Bone marrow (tissue), 2 donors: ENCODE data around the gene TTC7B.
A peak's percentile ranks its signal among the peaks of the same experiment; 100 is the strongest.
"Not testable (repeated sequence)": the region's sequence is repeated elsewhere in the genome, so short reads cannot be mapped to it uniquely, and the experiment has no call there.

Experiments
- DNase-seq, 2 donors: peaks; one replicate each; lab custom pipeline; 2025; lab: John Stamatoyannopoulos, UW

Gene TTC7B

DNA sequence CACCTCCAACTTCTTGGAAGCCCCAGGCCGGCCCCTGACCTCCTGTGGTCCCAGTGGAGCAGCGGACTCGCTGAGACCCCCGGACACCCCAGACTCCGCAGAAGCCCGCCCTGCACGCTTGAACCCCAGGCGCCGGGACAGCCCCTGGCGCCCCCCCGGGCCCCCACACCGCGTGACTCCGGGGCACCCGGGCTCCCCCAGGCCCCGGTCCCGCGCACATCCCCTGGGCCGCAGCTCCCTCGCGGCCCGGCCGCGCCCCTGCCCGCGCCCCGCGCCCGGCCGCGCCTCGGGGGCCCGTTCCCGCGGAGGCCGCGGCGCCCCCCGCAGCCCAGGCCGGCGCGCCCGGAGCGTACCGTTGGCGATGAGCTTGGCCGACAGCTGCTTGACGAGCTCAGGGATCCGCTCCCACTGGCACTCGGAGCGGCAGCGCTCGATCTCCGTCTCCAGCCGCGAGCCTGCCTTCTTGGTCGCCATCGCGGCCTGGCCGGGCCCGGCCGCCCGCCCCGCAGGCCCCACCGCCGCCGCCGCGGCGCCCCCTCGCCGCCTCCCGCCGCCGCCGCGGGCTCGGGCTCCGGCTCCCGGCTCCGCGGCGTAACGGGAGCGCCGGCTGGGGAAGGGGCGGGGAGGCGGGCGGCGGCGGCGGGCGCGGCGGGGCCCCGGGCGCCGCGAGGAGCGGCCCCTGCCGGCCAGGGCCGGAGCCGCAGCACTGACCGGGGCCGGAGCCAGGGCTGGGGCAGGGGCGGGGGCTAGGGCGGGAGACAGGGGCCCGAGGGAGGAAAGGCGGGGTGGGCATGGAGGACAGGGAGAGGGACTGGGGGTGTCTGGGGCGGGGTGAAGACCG lies at the start of gene TTC7B:
Gene TTC7B, minus strand, starts transcription at position 609 of the 841 bp plus-strand sequence. Its CDS starts 135 bp downstream, at position 474.
- DNase-seq = peak in 1 of 2 donors; percentile 32

- DNase-seq = no peak
Observed at GRCh38 chr14:90864741-90865140, 48.5 kb upstream of the TTC7B start.

GRCh38 chr14:90858511-90858910 lies 42.3 kb upstream of the TTC7B start:
- no peak for DNase-seq

GRCh38 chr14:90857866-90858265 lies 41.6 kb upstream of the TTC7B start:
- DNase-seq = no peak

DNA sequence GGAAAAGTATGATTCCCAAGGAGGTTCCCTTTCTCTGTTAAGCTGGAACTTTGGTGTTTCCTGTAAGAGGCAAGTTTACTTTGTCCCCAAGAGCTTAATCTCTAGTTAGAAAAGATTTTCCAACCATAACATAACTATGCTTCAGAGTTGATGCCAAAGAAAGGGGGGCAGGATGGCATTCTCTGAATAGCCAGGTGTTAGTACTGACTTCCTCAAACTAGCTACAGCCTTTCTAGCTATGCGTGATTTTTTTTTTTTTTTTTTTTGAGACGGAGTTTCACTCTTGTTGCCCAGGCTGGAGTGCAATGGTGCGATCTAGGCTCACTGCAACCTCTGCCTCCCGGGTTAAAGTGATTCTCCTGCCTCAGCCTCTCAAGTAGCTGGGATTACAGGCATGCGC lies 39.9 kb upstream of the TTC7B start:
- DNase-seq = not testable (repeated sequence)

- DNase-seq = no peak
Observed at GRCh38 chr14:90853116-90853515, 36.9 kb upstream of the TTC7B start.

- DNase-seq = no peak
Observed at GRCh38 chr14:90851327-90852036, 35.3 kb upstream of the TTC7B start.

DNA sequence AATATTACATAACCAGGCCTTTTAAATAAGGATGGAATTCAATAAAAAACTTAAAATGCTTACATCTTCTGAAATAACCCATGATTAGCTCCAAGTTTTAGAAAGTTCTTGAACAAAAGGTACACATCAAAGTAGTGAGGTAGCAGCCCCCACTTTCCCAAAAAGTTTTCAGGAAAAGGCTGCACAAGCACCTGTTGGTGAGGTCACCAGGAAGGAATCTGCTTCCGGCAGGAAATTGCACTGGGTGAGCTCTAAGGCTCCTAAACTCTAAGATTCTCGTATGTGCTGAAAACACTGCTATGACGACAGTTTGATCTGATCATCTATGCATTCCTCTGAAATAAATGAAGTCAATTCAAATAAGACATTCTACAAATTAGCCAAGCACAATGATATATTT lies 34.3 kb upstream of the TTC7B start:
- no peak for DNase-seq

GRCh38 chr14:90849787-90850444 lies 33.7 kb upstream of the TTC7B start:
- DNase-seq = no peak

- DNase-seq = no peak
Observed at GRCh38 chr14:90848944-90849731, 32.9 kb upstream of the TTC7B start.

- no peak for DNase-seq
Observed at GRCh38 chr14:90846511-90846910, 30.3 kb upstream of the TTC7B start.

DNA sequence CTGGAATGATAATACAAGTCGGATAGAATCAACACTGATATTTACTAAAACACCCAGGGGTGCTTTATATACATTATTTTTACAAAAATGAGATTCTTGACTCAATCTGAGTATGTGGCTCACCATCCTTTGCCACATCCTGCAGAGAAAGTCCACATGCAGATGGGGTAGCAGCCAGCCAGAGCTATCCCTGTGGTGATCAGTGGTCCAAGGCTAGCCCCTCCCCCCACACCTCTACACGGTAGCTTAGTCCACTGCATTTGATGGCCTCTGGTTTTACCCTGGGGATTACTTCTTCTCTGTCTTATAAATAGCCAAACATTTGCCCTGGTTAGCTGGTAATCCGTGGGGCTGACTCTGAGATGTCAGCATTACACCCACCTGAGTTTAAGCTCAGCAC lies 28.1 kb upstream of the TTC7B start:
- DNase-seq = no peak

GRCh38 chr14:90842726-90843125 lies 26.5 kb upstream of the TTC7B start:
- no peak for DNase-seq

DNA sequence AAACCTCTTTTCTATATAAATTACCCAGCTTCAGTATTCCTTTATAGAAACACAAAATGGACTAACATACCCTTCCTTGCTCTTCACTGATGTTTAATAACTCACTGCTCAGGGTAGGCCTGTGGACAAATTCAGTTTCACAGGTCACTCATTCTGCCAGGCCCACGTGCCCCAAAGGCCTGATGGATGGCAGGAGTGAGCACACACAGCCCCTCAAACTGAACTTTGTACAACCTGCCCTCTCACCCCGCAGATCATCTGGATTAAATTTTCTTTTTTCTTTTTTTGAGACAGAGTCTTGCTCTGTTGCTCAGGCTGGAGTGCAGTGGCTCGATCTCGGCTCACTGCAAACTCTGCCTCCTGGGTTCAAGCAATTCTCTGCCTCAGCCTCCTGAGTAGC lies 24.4 kb upstream of the TTC7B start:
- not testable (repeated sequence) for DNase-seq

GRCh38 chr14:90839889-90840266 lies 23.6 kb upstream of the TTC7B start:
- DNase-seq = no peak

DNA sequence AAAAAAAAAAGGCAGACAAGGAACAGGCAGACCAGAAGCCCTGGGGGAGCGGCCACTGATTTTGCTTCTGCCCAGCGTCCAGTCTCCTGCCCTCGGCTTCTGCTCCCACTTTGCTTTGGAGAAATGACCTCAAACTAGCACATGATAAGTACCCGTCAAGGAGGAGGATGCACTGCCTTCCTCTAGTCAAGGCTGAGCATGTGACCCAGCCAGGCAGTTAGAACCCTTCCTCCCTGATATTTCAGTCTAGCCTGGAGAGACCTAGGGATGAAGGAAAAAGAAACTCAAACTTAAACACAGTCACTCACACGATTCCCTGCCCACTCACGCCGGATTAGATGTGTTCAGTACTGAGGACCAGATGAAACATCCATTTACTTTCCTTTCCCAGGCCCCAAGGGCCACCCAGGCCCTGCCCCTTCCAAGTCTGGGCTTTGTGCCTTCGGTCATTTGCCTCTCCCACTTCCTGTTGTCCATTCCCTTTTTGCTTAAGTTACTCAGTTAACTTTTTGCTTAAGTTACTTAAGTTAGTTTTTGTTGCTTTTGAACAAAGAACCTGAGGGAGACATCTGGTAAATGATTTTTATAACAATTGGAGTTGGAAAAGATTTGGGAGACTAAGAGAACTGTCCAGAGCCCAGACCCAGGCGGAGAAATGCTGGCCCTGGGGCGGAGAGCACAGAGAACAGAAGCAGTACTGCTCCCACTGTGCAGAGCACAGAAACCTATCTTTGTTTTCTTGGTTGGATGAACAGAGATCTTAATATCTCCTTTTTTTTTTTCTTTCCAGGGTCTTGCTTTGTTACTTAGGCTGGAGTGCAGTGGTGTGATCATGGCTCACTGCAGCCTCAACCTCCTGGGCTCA lies 23.0 kb upstream of the TTC7B start:
- DNase-seq = no peak

GRCh38 chr14:90838531-90838930 lies 22.3 kb upstream of the TTC7B start:
- not testable (repeated sequence) for DNase-seq

DNA sequence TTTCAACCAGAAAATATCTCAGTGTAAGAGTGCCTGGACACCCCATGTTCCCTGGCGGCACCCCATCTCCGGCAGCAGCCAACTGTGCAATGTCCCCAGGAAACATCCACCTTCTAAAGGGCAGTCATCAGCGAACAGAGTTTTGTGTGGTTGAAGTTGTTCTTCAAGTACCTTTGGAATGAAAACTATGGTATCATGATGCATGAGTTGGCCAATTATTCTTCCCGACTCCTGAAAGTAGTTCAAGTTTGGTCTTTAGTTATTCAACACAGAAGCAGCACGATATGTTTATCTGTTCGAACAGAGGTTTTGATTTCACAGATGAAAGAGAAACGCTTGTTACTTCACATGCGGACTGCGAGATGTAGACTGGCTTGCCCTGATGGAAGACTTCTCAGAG lies 21.1 kb upstream of the TTC7B start:
- DNase-seq = no peak

GRCh38 chr14:90836692-90837063 lies 20.4 kb upstream of the TTC7B start:
- DNase-seq = no peak

GRCh38 chr14:90831821-90832220 lies 15.6 kb upstream of the TTC7B start:
- DNase-seq = no peak
